ENCODE measurements around the gene DYNLL2. TPM values are rescaled to one million over a fixed set of nuclear protein-coding genes. Genes with fewer than 3 reads are reported as not detected.
"Not testable (repeated sequence)": the region's sequence is repeated elsewhere in the genome, so short reads cannot be mapped to it uniquely, and the experiment has no call there.

Gene DYNLL2
- polyA plus RNA-seq (ENCODE audit: insufficient read length), result 85.5 TPM
- long read RNA-seq, donor 1, full-length matches to known transcripts, result 11 of 29 reads
- long read RNA-seq, donor 1, partial matches to known transcripts, result 18 of 29 reads
- long read RNA-seq, donor 1, other reads (novel, unspliced or antisense), result 0 of 29 reads
- long read RNA-seq, donor 2, full-length matches to known transcripts, result 14 of 109 reads
- long read RNA-seq, donor 2, partial matches to known transcripts, result 95 of 109 reads
- long read RNA-seq, donor 2, other reads (novel, unspliced or antisense), result 0 of 109 reads
- long read RNA-seq, donor 3, full-length matches to known transcripts, result 13 of 13 reads
- long read RNA-seq, donor 3, partial matches to known transcripts, result 0 of 13 reads
- long read RNA-seq, donor 3, other reads (novel, unspliced or antisense), result 0 of 13 reads
- long read RNA-seq, donor 4, result 0 reads
- long read RNA-seq, donor 5, full-length matches to known transcripts, result 19 of 31 reads
- long read RNA-seq, donor 5, partial matches to known transcripts, result 12 of 31 reads
- long read RNA-seq, donor 5, other reads (novel, unspliced or antisense), result 0 of 31 reads
- long read RNA-seq, donor 6, full-length matches to known transcripts, result 12 of 19 reads
- long read RNA-seq, donor 6, partial matches to known transcripts, result 7 of 19 reads
- long read RNA-seq, donor 6, other reads (novel, unspliced or antisense), result 0 of 19 reads
- long read RNA-seq, donor 7, full-length matches to known transcripts, result 18 of 24 reads
- long read RNA-seq, donor 7, partial matches to known transcripts, result 6 of 24 reads
- long read RNA-seq, donor 7, other reads (novel, unspliced or antisense), result 0 of 24 reads
- long read RNA-seq, donor 8, full-length matches to known transcripts, result 8 of 8 reads
- long read RNA-seq, donor 8, partial matches to known transcripts, result 0 of 8 reads
- long read RNA-seq, donor 8, other reads (novel, unspliced or antisense), result 0 of 8 reads

DNA sequence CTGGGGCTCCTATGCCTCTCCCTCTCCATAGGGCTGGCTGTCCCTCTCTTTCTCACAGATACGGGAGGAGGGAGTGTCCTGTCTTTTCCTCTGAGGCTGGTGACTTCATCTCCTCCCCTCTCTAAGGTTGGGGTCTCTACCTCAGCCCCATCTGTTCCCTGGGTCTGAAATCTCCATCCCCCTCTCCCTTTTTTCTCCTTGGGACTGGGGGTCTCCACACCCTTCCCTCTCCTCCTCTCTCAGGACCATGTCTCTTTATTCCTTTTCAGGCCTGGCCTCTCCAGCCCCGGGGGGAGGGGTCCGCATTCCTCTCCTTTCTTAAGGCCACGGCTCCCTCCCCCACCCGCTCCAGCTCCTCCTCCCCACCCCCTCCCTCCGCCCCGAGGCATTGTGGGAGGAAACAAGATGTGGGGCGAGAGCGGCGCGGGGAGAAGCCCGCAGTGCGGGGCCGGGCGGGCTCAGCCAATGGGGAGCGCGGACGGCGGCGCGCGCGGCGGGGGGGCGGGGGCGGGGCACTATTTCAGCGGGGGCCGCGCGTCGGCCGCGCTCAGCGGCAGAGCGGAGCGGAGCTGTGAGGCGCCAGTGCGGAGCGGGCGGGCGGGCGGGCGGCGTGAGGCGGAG lies at the start of gene DYNLL2:
DYNLL2 (plus strand) TSS at position 550 of the 621 bp plus-strand sequence. CDS start 3,672 bp downstream, outside the sequence.
- DNase-seq, result peak; percentile 96

DNA sequence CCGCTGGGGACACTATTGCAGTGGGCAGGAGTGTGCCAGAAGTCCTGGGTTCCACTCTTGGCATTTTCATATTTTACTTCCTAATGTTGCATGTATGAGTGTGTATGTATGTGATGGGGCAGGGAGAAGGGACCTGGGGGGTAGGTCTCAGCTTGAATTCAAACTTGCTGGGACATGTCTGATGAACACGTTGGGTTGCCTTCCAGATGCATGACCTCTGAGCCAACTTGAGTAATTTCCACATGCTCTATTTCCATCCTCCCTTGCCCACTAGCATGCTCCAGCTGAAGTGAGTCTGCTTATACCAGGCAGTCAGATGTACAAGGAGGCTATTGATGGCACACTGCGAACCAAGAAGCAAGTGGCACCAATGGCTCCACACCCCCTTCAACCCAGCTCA lies 43.2 kb upstream of the DYNLL2 start:
- DNase-seq, result no peak

DNA sequence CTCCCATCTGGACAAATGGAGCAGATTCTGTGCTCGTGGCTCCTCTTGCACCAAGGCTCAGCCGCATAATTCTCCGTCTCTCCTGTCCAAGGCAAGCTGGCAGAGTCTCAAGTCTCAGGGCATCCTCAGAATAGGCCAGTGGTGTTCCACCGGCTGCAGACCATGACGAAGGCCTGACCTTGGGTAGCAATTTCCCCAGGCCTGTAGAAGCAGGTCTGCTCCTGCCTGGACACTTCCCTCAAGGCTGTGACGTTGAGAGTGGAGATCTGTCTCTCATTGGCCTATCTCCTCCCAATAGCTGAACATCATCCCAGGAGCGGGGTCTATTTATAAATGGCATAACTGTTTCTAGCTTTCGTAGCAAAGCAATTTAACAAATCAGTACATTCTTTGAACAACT lies 42.8 kb upstream of the DYNLL2 start:
- DNase-seq, result no peak

DNA sequence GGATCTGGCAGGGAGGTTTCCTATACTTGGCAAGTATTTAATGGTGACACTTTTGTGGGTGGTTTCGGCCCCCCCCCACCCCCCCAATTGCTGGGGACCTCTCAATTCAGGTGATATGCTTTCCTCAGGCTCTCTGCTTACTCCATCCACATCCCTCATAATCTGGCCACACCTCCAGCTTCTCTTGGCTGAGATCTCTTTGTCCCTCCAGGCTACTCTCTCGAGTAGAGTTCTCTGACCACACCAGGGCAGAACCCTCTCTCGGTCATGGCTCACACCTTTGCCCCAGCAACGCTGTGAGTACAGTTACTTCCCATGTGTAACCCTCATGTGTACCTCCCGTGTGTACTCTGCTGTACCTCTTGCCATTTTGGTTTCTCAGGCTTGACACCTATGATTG lies 42.1 kb upstream of the DYNLL2 start:
- no peak for DNase-seq

DNA sequence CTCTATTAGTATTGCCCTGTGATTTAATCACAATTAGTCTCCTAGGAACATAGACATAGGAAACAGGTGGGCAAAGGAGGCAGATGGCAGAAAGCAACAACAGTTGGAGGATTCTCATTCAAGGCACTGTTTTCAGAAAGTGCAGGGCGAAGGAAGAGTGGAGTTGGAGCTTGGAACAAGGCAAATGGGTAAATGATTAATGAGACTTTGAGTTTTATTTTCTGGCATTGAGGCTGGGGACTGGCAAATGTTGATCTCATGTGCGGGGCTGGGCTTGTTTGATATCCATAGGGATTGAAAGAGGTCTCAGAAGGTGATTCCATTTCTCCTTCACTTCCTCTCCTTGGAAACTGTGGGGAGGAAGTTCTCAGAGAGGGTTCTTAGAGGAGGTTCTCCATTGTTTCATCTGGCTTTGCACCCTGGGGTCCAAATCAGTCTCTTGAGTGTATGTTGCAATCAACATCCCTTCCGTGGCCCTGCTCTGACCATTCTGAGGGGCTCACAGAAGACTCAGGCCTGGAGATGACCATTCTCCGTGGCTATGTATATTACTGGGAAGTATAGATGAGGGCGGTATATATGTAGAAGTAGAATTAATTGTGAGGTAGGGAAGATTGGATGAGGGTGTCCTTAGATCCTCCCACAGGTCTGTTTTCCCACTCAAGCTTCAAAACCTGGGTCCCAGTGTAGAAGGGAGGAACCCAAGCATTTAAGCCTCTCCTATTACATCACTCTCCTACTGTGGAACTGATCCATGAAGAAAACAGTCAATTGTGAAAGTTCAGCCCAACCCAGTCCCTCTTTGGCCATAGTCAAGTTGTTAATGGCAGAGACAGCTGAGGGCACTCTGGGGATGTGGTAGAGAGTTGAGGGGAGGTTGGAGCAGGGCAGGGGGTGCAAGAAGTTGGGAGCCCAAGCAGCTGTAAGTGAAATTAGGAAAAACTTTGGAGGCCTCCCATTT lies 39.7 kb upstream of the DYNLL2 start:
- no peak for DNase-seq

DNA sequence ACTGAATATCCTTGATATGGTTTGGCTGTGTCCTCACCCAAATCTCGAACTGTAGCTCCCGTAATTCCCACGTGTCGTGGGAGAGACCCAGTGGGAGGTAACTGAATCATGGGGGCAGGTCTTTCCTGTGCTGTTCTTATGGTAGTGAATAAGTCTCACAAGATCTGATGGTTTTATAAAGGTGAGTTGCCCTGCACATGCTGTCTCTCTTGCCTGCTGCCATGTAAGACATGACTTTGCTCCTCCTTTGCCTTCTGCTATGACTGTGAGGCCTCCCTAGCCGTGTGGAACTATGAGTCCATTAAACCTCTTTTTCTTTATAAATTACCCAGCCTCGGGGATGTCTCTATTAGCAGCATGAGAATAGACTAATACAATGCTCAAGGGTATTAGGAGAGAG lies 39.0 kb upstream of the DYNLL2 start:
- DNase-seq, result not testable (repeated sequence)

DNA sequence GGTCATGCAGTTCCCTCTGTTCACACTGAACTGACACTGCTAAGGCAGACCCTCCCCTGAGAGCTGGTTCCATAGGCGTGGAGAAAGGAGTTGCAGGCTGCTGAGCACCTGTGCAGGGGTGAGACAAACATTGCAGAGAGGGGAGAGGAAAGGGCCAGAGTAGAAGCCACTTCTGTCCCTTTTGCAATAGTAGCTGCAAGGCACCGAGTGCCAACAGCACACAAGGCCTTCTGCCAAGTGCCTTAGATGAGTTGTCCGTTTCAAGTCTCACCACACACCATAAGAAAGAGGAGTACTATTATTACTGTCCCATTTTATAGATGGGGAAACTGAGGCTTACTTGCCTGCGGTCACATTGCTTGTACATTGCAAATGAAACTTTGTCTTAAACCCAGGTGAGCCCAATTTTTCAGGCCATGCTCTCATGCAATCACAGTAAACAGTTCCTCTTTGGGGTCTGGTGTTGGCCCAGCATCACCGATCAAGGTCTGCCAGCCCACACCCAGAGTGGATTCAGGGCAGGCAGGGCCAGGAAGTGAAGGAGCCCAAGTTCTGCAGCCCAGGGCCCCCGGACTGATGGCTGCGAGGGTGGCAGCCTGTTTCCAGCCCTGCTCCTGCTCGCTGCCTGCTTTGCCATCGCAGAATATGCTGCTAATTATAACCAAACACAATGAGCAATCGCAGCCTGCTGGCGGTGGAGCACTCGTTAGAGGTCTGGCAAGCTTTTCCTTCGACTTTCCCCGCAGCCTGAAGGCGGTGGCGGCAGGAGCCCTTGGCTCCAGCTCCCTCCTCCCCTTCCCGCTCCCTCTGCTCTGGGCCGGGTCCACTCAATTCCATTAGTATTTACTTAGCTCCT lies 36.8 kb upstream of the DYNLL2 start:
- no peak for DNase-seq

DNA sequence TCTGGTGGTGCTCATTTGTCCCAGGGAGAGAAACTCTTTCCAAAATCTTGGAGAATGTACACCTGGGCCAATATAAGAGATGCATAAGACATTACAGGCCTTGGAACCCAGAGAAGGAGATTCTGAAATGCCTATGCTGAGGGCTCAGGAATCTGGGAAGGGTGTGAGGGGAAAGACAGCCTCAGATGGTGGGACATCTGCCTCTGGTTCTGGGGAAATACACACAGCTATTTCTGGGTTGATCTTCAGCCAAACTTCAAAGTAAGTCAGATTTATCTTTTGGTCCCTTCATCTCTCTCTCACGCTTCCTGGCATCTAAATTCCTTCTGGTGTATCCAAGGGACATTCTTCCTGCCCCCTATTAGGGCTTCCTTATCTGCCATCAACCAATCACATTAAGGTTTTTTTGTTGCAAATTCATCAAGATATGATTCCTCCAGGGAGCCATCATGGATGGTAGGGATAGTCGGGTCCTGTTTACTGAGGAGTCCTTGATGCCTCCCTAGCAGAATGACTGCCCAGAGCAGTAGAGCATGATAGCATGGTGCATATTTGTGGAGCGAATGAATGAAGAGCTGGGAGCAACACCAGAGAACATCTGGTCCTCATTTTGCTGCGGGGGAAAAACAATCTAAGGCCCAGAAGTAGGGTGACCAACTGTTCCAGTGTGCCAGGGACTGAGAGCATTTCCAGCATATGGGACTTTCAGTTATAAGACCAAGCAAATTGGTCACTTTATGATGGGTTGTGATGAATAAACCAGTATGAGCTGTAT lies 35.7 kb upstream of the DYNLL2 start:
- DNase-seq, result no peak

DNA sequence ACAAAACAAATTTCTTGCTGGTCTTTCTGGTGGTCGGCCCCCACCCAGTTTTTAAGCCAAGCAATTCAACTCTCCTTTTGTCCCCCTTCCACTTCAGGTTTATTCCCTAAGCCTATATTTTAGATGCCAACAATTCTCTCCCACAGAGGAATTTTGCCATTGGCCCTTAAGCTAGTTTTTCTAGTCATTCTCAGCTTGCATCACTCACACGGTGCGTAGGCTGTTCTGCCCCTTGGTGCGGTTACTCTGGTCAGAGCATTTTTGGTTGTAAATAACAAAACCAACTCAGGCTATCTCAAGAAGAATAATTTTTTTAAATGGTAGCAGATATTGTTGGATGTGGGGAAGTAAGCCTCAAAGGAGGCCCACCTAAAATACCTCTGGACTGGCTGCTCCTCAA lies 33.7 kb upstream of the DYNLL2 start:
- no peak for DNase-seq

DNA sequence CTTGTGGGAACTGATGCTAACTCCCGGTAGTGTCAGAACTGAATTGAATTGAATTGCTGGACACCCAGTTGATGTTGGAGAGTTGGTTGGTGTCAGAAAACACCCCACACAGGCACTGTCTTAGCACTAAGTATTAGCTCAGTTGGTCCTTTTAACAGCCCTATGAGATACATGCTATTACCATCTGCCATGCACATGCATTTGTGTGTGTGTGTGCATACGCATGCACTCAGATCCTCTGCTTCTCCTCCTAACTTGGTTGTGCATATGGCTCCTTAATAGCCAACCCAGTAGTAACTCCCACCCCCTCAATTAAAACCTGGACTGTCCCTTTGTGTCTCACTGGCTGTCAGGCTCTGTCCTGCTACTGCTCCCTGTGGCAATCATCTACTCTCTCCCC lies 32.3 kb upstream of the DYNLL2 start:
- DNase-seq, result no peak

DNA sequence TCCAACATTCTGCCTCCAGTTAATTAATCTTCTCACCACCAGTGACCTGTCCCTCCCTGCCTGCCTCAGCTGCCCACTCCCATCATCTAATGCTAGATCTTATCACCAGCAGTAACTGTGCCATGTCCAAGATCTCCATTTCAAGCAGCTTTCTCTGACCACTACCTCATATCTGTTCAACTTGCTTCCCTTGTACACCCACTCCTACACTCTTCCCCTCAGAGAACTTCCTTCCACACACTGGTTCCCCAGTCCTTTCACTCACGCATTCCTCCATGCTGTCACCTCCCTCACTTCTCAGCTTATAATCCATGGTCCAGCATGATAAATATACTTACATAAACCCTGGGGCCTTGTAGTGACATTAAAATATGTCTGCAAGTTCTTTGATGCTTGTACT lies 31.8 kb upstream of the DYNLL2 start:
- no peak for DNase-seq

DNA sequence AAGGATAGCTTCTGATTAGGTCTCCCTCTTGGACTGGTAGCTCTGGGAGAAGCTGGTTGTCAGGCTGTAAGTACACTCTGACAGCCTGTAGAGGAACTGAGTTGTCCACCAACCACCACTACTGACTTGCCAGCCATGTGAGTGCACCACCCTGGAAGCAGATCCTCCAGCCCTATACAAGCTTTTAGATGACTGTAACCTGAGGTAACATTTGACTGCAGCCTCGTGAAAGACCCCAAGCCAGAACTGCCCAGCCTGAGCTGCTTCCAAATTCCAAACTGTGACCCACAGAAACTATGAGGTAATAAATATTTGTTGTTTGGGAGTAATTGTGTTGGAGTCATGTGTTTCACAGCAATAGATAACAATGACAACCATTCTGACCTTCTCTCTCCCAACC lies 30.8 kb upstream of the DYNLL2 start:
- DNase-seq, result no peak

DNA sequence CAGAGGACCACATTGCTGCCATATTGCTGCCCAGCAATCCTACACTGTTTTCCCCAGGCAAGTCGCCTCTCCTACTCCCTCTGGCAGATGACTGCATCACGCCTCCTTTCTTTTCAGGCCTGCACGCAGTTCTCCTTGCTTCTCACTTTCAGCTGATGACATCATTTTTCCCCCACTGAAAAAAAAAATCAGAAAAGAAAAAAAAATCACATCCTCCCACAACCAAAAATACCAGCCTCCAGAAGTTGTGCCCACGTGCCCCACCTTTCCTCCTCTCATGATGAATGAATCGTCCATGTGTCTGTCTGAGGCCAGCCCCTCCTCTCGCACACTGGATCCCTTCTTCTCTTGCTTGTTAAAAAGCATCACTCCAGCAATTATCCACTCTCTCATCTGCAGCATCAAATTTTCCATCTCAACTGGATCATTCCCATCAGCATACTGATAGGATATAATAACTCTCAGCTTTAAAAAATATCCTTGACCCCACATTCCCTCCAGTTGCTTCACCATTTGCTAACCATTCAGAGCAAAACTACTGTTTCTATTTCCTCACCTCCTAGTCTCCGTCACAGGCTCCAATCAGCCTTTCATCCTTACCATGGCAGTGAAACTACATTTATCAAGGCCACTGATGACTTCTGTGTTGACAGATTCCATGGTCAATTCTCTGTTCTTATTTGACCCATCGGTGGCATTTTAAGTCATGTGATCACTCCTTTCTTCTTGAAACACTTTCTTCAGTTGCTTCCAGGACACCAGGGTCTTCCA lies 30.1 kb upstream of the DYNLL2 start:
- no peak for DNase-seq

DNA sequence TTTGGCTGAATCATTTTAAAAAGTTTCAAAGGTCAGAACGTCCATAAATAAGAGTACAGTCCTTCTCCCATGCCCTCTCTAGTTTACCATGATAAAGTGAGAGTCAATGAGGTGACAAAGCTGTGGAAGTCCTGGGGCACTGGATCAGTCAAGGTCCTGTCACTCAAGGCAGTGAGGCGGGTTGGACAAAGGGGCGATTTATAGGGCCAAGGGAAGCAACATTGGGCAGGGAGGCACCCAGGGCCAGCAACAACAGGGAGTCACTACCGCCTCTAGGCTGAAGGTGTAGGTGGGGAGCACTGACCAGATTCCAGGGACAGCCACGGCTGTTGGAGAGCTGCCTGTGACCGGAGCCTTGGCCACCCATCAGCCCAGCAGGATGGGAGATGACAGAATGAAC lies 28.6 kb upstream of the DYNLL2 start:
- DNase-seq, result no peak

DNA sequence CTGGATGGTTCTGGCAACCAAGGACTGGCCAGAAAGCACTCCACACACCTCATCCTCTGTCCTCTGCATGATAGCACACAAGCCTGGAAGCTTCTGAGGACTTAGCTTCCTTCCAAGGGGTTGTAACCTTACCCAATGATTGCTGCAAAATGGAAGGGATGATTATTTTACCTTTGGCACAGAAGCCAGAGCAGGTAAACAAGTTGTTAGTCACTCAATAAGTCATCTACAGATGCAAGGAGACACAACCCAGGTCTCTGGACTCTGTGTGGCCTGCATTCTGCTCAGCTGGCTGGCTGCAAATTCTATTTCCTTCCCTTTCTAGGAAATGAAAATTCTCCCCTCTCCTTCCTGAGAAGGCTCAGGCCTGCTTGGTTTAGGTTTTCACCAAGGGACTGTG lies 26.7 kb upstream of the DYNLL2 start:
- no peak for DNase-seq

DNA sequence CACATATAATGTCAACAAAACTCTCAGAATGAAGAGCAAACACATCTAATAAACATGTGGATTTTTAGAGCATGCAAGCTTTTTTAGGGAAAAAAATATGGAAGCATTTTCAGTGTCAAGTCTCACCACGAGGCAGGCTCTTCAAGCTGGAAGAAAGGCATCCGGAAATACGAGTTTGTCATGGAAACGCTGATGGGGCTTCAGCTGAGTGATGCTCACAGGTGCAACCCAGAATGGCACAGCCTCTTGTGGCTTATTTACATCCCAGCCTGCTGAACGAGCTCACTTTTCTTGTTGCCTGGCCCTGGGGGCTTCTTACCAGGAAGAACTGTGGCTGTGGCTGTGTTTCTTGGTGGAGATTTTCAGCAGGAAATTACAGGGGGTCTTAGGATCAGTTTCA lies 24.1 kb upstream of the DYNLL2 start:
- no peak for DNase-seq

DNA sequence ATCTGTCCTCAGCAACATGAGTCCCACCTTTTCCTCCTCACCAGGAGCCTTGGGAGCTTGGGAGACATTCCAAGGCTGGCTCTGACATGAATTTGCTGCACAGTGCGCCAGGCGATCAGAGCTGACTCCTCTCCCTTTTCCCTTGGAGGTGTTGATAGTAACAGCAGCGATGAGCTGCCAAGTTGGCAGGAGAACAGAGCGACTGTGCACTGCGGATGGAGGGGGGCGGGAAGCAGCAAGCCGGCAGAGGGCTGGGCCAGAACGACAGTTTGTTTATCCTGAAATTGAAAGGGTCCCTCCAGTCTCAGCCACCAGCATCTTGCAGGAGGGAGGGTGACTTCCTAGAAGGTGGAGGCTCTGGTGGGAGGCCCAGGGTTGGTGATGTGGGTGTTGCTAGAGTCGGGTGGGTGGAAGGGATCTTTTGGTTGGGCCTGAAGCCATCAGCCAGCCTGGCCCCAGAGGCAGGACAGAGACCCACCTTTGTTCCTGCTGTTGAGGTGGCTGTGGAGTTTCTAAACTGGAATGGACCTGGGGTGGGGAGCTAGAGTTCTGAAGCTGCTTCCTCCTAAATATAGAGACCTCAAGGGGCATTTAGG lies 22.5 kb upstream of the DYNLL2 start:
- DNase-seq, result no peak

DNA sequence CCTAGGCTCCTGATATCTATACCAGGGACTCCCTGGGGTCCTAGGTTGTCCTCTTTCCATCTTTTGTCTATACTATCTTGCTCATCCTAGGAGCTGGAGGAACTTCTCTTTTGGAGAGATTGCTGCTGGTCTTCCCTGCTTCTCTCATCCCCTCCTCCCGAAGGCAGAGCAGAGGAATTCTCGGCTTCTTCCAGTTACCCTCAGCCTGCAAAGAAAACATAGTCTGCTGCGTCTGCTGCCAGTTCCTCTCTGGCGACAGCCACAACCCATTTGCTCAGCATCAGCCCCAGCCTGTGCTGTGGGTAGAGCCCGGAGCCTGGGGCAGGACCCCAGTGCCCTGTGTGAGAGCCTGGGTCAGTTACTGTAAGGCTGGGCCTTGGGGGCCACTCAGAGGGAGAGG lies 21.5 kb upstream of the DYNLL2 start:
- no peak for DNase-seq
